SK-N-SH (cell line): Measurements from ENCODE around the gene SULT1A1.

Source experiments
- CHD2 ChIP-seq: fragments of 150-350 bp; IDR thresholded peaks from 2 replicates; pipeline ENCODE4 v1.6.1; 2018; ENCODE audit warnings: low read length; ENCODE audit not compliant: partially characterized antibody
- EZH2phosphoT487 ChIP-seq: fragments of 200-600 bp; sonication (generic); IDR thresholded peaks from 2 replicates; pipeline ENCODE4 v1.6.1; 2017; ENCODE audit warnings: low read depth, mixed run types, mild to moderate bottlenecking, antibody characterized with exemption, moderate library complexity, borderline replicate concordance
- GABPA ChIP-seq: IDR thresholded peaks from 2 replicates; pipeline ENCODE4 v1.4.0; 2012; ENCODE audit warnings: low read depth, mild to moderate bottlenecking
- GATA2 ChIP-seq: sonication (generic); formaldehyde crosslinking; IDR thresholded peaks from 2 replicates; pipeline ENCODE4 v1.5.0; 2020; ENCODE audit warnings: mild to moderate bottlenecking, missing genetic modification reagents
- JUND ChIP-seq: IDR thresholded peaks from 2 replicates; pipeline ENCODE4 v1.4.0; 2012
- POLR2AphosphoS5 ChIP-seq: IDR thresholded peaks from 2 replicates; pipeline ENCODE4 v1.6.1; 2012; ENCODE audit warnings: low read depth, low read length
- RAD21 ChIP-seq: IDR thresholded peaks from 2 replicates; pipeline ENCODE4 v1.6.1; 2012; ENCODE audit warnings: mild to moderate bottlenecking, low read length
- TF ChIP-seq, protein P1 (sequence below): fragments of 200-600 bp; sonication (generic); IDR thresholded peaks from 2 replicates; pipeline ENCODE4 v1.6.1; 2017; ENCODE audit warnings: antibody characterized with exemption, mild to moderate bottlenecking, moderate library complexity
- TF ChIP-seq, protein P2 (sequence below): IDR thresholded peaks from 2 replicates; pipeline ENCODE4 v1.6.1; 2012; ENCODE audit warnings: mild to moderate bottlenecking, low read depth, low read length, moderate library complexity

DNA sequence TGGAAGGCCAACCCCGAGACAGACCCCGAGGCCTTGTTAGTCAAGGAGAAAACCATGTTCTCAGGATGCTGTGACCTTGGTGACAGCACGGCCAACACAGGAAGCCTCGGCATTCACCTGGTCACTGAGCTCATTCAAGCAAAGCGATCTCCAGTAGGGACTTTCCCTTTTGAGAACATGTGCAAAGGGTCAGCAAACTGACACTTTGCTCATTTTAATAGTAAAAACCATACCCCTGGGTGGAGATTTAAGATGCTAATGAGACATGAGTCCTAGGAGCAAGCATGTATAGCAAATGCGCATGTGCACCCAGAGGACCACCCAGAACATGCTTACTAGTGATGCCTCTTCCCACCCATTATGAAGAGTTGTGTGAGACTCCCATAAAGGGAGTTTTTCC is 7.3 kb downstream of the SULT1A1 start:
- TF ChIP-seq, protein P1, sequence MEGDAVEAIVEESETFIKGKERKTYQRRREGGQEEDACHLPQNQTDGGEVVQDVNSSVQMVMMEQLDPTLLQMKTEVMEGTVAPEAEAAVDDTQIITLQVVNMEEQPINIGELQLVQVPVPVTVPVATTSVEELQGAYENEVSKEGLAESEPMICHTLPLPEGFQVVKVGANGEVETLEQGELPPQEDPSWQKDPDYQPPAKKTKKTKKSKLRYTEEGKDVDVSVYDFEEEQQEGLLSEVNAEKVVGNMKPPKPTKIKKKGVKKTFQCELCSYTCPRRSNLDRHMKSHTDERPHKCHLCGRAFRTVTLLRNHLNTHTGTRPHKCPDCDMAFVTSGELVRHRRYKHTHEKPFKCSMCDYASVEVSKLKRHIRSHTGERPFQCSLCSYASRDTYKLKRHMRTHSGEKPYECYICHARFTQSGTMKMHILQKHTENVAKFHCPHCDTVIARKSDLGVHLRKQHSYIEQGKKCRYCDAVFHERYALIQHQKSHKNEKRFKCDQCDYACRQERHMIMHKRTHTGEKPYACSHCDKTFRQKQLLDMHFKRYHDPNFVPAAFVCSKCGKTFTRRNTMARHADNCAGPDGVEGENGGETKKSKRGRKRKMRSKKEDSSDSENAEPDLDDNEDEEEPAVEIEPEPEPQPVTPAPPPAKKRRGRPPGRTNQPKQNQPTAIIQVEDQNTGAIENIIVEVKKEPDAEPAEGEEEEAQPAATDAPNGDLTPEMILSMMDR, result no peak
- TF ChIP-seq GABPA (no peak), POLR2AphosphoS5 (no peak), CHD2 (no peak), EZH2phosphoT487 (no peak), JUND (no peak), GATA2 (CRISPR knock-in tag) (no peak), RAD21 (no peak)
- TF ChIP-seq, protein P2, sequence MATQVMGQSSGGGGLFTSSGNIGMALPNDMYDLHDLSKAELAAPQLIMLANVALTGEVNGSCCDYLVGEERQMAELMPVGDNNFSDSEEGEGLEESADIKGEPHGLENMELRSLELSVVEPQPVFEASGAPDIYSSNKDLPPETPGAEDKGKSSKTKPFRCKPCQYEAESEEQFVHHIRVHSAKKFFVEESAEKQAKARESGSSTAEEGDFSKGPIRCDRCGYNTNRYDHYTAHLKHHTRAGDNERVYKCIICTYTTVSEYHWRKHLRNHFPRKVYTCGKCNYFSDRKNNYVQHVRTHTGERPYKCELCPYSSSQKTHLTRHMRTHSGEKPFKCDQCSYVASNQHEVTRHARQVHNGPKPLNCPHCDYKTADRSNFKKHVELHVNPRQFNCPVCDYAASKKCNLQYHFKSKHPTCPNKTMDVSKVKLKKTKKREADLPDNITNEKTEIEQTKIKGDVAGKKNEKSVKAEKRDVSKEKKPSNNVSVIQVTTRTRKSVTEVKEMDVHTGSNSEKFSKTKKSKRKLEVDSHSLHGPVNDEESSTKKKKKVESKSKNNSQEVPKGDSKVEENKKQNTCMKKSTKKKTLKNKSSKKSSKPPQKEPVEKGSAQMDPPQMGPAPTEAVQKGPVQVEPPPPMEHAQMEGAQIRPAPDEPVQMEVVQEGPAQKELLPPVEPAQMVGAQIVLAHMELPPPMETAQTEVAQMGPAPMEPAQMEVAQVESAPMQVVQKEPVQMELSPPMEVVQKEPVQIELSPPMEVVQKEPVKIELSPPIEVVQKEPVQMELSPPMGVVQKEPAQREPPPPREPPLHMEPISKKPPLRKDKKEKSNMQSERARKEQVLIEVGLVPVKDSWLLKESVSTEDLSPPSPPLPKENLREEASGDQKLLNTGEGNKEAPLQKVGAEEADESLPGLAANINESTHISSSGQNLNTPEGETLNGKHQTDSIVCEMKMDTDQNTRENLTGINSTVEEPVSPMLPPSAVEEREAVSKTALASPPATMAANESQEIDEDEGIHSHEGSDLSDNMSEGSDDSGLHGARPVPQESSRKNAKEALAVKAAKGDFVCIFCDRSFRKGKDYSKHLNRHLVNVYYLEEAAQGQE, result no peak
